HepG2 (cell line): ENCODE measurements around the gene RAB43. TPM values are rescaled to one million over a fixed set of nuclear protein-coding genes. Genes with fewer than 3 reads are reported as not detected.

Experiments
- ATAC-seq: fragments of 200-7000 bp; cut with Tn5 transposase; 3 replicates; pipeline ENCODE4 v1.9.1; 2020; ENCODE audit warnings: mild to moderate bottlenecking, moderate library complexity
- BruUV-seq: library from RNA; stranded (reverse); fragments of 400-500 nt; replicated peaks from 2 replicates; lab custom pipeline; 2021; lab: Mats Ljungman, UMichigan
- CTCF ChIA-PET: fragments of 300-600 bp; formaldehyde crosslinking; extraction: SDS; loops from one replicate; lab custom pipeline; 2021; ENCODE audit warnings: low total read pairs, inconsistent platforms, low intra/inter-chr PET ratio; lab: Yijun Ruan, JAX
- POLR2A ChIA-PET: fragments of 350-600 bp; sonication (Branson Sonifier 250); formaldehyde crosslinking; loops from one replicate; lab custom pipeline; 2020; ENCODE audit warnings: antibody characterized with exemption, inconsistent platforms; lab: Yijun Ruan, JAX
- DNase-seq: peaks from one replicate; pipeline ENCODE4 v3.0.0-alpha.2; 2015; ENCODE audit warnings: low spot score
- FAIRE-seq: peaks from 3 replicates; lab custom pipeline; 2011; peaks lifted over from hg19 to GRCh38; lab: Jason Lieb, UNC
- H2AFZ ChIP-seq: one replicate; pipeline ENCODE4 v1.6.1; 2011; ENCODE audit warnings: low read length, inconsistent platforms
- H3K27ac ChIP-seq: fragments of 300-600 bp; 3 replicates; pipeline ENCODE4 v1.8.0; 2011; ENCODE audit warnings: mixed run types, mild to moderate bottlenecking, mixed read lengths, low read length, inconsistent platforms; ENCODE audit not compliant: insufficient read depth; ENCODE audit errors: extremely low read length
- H3K27me3 ChIP-seq, 2 experiments: fragments of 200-600 bp in 1 of 2; 2 replicates in 1 of 2; 3 replicates in 1 of 2; pipeline versions ENCODE4 v1.6.0 to v1.8.0; 2011; ENCODE audit warnings: low read length in 2 of 2, mild to moderate bottlenecking in 2 of 2, moderate library complexity in 2 of 2, inconsistent platforms in 1 of 2; ENCODE audit not compliant: insufficient read depth in 2 of 2, control insufficient read depth in 1 of 2
- H3K36me3 ChIP-seq, 2 experiments: fragments of 200-600 bp in 1 of 2; replicated peaks in 1 of 2; 2 replicates in 1 of 2; 3 replicates in 1 of 2; pipeline versions ENCODE4 v1.5.1 to v1.8.0; 2011; ENCODE audit warnings: low read length in 2 of 2, inconsistent platforms in 1 of 2; ENCODE audit not compliant: insufficient read depth in 2 of 2, control insufficient read depth in 1 of 2
- H3K4me1 ChIP-seq: 2 replicates; pipeline ENCODE4 v1.5.1; 2012; ENCODE audit warnings: low read length, inconsistent platforms; ENCODE audit not compliant: insufficient read depth
- H3K4me2 ChIP-seq: 2 replicates; pipeline ENCODE4 v1.6.0; 2011; ENCODE audit warnings: low read depth, low read length, inconsistent platforms
- H3K4me3 ChIP-seq, 3 experiments: fragments of 200-600 bp in 1 of 3; sonication (generic), shearing (Covaris generic) in 1 of 3; replicated peaks in 1 of 3; 2 replicates each; pipeline ENCODE4 v1.5.1; 2011 to 2016; ENCODE audit warnings: low read length in 3 of 3, inconsistent platforms in 2 of 3, low read depth in 2 of 3, mild to moderate bottlenecking in 2 of 3, control low read depth in 1 of 3, mixed read lengths in 1 of 3; ENCODE audit not compliant: insufficient read depth in 1 of 3
- H3K79me2 ChIP-seq: one replicate; pipeline ENCODE4 v1.6.1; 2011; ENCODE audit warnings: low read length, inconsistent platforms; ENCODE audit not compliant: insufficient read depth
- H3K9ac ChIP-seq: 2 replicates; pipeline ENCODE4 v1.6.0; 2011; ENCODE audit warnings: mild to moderate bottlenecking, low read depth, low read length, inconsistent platforms; ENCODE audit not compliant: insufficient read depth
- H3K9me3 ChIP-seq: 2 replicates; pipeline ENCODE4 v1.5.1; 2012; ENCODE audit warnings: mild to moderate bottlenecking, low read length
- H4K20me1 ChIP-seq: 2 replicates; pipeline ENCODE4 v1.6.0; 2011; ENCODE audit warnings: inconsistent platforms, mild to moderate bottlenecking, low read length, moderate library complexity; ENCODE audit not compliant: insufficient read depth
- FLYWCH1 ChIP-seq: sonication (generic); formaldehyde crosslinking; IDR thresholded peaks from 2 replicates; pipeline ENCODE4 v1.8.1; 2023; ENCODE audit warnings: mild to moderate bottlenecking, missing genetic modification reagents
- HNF4A ChIP-seq: sonication (generic); formaldehyde crosslinking; IDR thresholded peaks from 2 replicates; pipeline ENCODE4 v1.4.0; 2020; ENCODE audit warnings: missing genetic modification reagents
- LCORL ChIP-seq, 2 experiments: fragments of 450-650 bp in 1 of 2; sonication (generic) in 1 of 2; formaldehyde crosslinking in 1 of 2; IDR thresholded peaks; 2 replicates each; pipeline versions ENCODE4 v1.5.0 to v1.6.1; 2017 to 2020; ENCODE audit warnings: antibody characterized with exemption in 1 of 2, missing genetic modification reagents in 1 of 2
- TRIM24 ChIP-seq: sonication (generic); formaldehyde crosslinking; IDR thresholded peaks from 2 replicates; pipeline ENCODE4 v1.8.0; 2022; ENCODE audit warnings: mild to moderate bottlenecking, missing genetic modification reagents
- ZFYVE20 ChIP-seq: sonication (generic); formaldehyde crosslinking; IDR thresholded peaks from 2 replicates; pipeline ENCODE4 v1.8.0; 2023; ENCODE audit warnings: low read depth, mild to moderate bottlenecking, moderate library complexity, missing genetic modification reagents, borderline replicate concordance
- ZNF768 ChIP-seq: sonication (generic); formaldehyde crosslinking; IDR thresholded peaks from 2 replicates; pipeline ENCODE4 v1.4.0; 2020; ENCODE audit warnings: missing genetic modification reagents
- ZNF777 ChIP-seq: sonication (generic); formaldehyde crosslinking; IDR thresholded peaks from 2 replicates; pipeline ENCODE4 v1.4.0; 2020; ENCODE audit warnings: missing genetic modification reagents
- WGBS: methylation state at CpG from one replicate; pipeline ENCODE4 v1.1.6; 2017; ENCODE audit warnings: low lambda C conversion rate; 5-methylcytosine and 5-hydroxymethylcytosine counted together
- in situ Hi-C: cut with HindIII; loops from 2 replicates; pipeline ENCODE4 v1.10.0; 2017; ENCODE audit warnings: low pct_unique_long_range_greater_than_20kb; ENCODE audit not compliant: extremely low pct_ligation_motif_present
- intact Hi-C: fragments of 100-400 bp; cut with micrococcal nuclease; formaldehyde crosslinking; loops from one replicate; pipeline ENCODE4 v1.10.0; 2022; ENCODE audit not compliant: unreplicated experiment
- polyA plus RNA-seq, 8 experiments: library from polyadenylated mRNA; depleted of rRNA in 3 of 8; stranded (reverse) in 7 of 8; unstranded in 1 of 8; fragments of >200 nt; fragmentation: Illumina TruSeq in 4 of 8; extraction: Trizol in 4 of 8; gene quantifications; 2 replicates each; pipeline versions ENCODE4 v1.2.1 to v1.2.3, GENCODE V29; 2011 to 2016; ENCODE audit warnings: low read depth in 4 of 8, missing spikeins in 1 of 8, mixed read lengths in 1 of 8; ENCODE audit not compliant: insufficient read depth in 1 of 8
- total RNA-seq, 5 experiments: library from RNA; depleted of rRNA; stranded (reverse); fragments of >200 nt; fragmentation: Illumina TruSeq; extraction: Trizol; gene quantifications; 2 replicates each; pipeline ENCODE4 v1.2.3, GENCODE V29; 2016; ENCODE audit warnings: low read depth in 1 of 5
- TF ChIP-seq, protein P1 (sequence below): IDR thresholded peaks from 2 replicates; pipeline ENCODE4 v1.6.1; 2016; ENCODE audit warnings: missing compliant biosample characterization, missing genetic modification reagents, borderline replicate concordance
- TF ChIP-seq, protein P2 (sequence below): sonication (generic); formaldehyde crosslinking; IDR thresholded peaks from 2 replicates; pipeline ENCODE4 v1.4.0; 2020; ENCODE audit warnings: missing genetic modification reagents

The RAB43 gene
- total and polyA plus RNA-seq, 2 of the 13 experiments (the other 11 are each of a cell fraction or from before 2014, with no cell fraction given), result 11.8 to 18.4 TPM

DNA sequence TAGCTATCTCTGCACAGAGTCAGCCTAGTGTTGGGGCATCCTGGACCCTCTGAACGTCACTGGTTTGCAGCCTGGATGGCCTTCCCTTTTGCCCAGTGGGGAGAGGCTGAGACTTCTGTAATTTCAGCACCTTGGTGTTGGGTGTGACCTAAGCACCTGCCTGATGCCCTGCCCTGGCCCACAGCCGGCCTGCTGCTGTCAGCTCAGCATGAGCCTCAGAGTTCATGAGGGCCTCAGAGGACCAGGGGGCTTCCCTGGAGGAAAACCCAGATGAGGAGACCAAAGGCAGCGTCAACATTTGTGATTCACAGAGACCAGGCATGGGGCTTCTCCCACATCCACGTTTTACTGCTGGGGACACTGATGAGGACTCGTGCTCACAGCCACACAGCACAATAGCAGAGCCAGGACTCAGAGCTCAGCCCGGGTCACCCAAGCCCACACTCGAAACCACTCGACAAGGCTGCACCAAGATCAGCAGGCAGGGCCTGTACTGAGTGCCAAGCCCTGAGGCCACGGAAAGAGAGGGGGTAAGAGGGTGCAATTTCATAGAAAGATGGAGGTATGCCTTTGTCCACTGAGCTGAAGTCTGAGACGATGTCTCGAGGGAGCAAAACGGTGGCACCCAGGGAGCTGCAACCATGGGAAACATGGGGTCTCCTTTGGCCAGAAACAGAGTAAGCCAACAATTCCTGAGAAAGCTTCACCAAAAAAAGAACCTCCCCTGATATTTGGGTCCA lies 70.9 kb downstream of the RAB43 start:
- DNase-seq (no peak), FAIRE-seq (no peak), ATAC-seq (no peak)
- Histone ChIP-seq H3K4me1 (peaks cover 42% of the 10 kb centered on the region), H3K79me2 (no peaks in the 10 kb centered on the region), H3K27ac (no peak overlapping the region), H3K4me2 (no peak overlapping the region), H2AFZ (no peak overlapping the region), H3K4me3 (no peak overlapping the region), H3K9ac (no peak overlapping the region), H3K9me3 (peaks cover 7% of the 10 kb centered on the region; the same call in 1 of the 2 replicates), H4K20me1 (no peaks in the 10 kb centered on the region), H3K36me3 (no peaks in the 10 kb centered on the region), H3K27me3 (0 out of 5 replicates have a peak, but pooled peaks cover 2 to 5% of the 10 kb centered on the region in 2 experiments)
- CTCF ChIA-PET, result no interaction called here
- in situ Hi-C loops, result no loop called here
- intact Hi-C loops, result loop anchor here (5.0 kb wide), 1 partner anchor 67 kb away; no protein-coding TSS in a partner anchor
- POLR2A ChIA-PET, result no interaction called here
- no TSS peak for BruUV-seq
- 38% methylated on average over 11 of the region's 12 CpGs for WGBS
- TF ChIP-seq ZFYVE20 (CRISPR knock-in tag) (no peak), ZNF777 (CRISPR knock-in tag) (no peak), LCORL (IDR thresholded peaks at IDR 0.05) (no peak), LCORL (CRISPR knock-in tag; IDR thresholded peaks at IDR 0.05) (no peak), FLYWCH1 (CRISPR knock-in tag) (no peak), TRIM24 (no peak)
- TF ChIP-seq, protein P1, sequence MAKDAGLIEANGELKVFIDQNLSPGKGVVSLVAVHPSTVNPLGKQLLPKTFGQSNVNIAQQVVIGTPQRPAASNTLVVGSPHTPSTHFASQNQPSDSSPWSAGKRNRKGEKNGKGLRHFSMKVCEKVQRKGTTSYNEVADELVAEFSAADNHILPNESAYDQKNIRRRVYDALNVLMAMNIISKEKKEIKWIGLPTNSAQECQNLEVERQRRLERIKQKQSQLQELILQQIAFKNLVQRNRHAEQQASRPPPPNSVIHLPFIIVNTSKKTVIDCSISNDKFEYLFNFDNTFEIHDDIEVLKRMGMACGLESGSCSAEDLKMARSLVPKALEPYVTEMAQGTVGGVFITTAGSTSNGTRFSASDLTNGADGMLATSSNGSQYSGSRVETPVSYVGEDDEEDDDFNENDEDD, result no peak

DNA sequence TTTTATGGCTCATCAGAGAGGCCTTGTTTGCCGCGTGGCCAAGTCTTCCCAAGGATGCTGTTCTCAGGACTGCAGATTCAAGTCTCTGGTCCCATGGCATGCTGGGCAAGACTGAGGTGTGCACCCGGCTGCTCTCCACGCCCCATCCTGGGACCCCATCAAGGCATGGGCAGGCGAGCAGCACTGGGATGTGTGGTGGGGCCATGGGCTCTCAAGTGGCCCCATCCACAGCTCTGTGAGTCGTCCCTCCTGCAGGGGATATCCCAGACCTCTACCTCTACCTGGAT lies 74.1 kb downstream of the RAB43 start:
- POLR2A ChIA-PET, result no interaction called here
- CTCF ChIA-PET, result no interaction called here
- ATAC-seq, result no peak; the same call in 1 of the 3 replicates

More for the DNA sequence above, 74.1 kb downstream of the RAB43 start:
- H3K4me2 ChIP-seq, result no peak overlapping the region
- H3K9ac ChIP-seq, result no peak overlapping the region
- in situ Hi-C loops, result no loop called here
- H3K4me3 ChIP-seq, result no peak overlapping the region
- H3K36me3 ChIP-seq, result no peaks in the 10 kb centered on the region
- no peak for DNase-seq
- FAIRE-seq, result no peak
- intact Hi-C loops, result no loop called here
- TF ChIP-seq, protein P2, sequence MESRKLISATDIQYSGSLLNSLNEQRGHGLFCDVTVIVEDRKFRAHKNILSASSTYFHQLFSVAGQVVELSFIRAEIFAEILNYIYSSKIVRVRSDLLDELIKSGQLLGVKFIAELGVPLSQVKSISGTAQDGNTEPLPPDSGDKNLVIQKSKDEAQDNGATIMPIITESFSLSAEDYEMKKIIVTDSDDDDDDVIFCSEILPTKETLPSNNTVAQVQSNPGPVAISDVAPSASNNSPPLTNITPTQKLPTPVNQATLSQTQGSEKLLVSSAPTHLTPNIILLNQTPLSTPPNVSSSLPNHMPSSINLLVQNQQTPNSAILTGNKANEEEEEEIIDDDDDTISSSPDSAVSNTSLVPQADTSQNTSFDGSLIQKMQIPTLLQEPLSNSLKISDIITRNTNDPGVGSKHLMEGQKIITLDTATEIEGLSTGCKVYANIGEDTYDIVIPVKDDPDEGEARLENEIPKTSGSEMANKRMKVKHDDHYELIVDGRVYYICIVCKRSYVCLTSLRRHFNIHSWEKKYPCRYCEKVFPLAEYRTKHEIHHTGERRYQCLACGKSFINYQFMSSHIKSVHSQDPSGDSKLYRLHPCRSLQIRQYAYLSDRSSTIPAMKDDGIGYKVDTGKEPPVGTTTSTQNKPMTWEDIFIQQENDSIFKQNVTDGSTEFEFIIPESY, result no peak
- TF ChIP-seq HNF4A (CRISPR knock-in tag), result no peak
- peak; percentile 38; the same call in 1 of the 2 replicates for TF ChIP-seq ZNF768 (CRISPR knock-in tag)
- TF ChIP-seq, all 625 proteins: peak for 1
- Histone ChIP-seq H3K4me1 (peaks cover 10% of the 10 kb centered on the region), H3K9me3 (peaks cover 7% of the 10 kb centered on the region; the same call in 1 of the 2 replicates), H3K27me3 (peaks cover 2 to 6% of the 10 kb centered on the region in 2 experiments; a peak in 1 of 5 replicates), H4K20me1 (no peaks in the 10 kb centered on the region), H2AFZ (no peak overlapping the region), H3K27ac (no peak overlapping the region), H3K79me2 (no peaks in the 10 kb centered on the region)
- BruUV-seq, result no TSS peak
- 57% methylated on average over 3 of the region's 6 CpGs for WGBS
